ENCODE results near the gene NEDD4L. TPM values are rescaled to one million over a fixed set of nuclear protein-coding genes. Genes with fewer than 3 reads are reported as not detected.

Gene NEDD4L
- total RNA-seq, 1 donor = 31.5 TPM

DNA sequence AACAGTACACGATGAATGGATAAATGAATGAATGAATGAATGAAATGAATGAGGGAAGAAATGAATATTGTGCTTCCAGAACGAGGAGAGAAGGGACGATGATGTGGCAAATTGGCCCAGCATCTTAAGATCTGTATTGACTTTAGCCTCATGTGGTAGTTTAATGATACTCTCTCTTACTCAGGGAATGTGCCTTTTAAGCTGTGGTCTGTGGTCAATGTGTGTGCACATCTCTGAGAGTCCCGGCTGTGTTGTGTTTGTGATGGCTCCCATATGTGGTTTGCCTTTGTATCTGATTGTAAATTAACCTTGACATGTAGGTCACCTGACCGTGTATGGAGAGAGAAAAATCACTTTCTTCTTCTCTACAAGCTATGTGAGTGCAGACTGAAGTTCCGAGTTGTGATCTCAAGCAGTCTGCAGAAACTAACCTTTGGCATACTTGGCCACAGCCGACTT is 91.2 kb downstream of the NEDD4L start:
- peak; percentile 96 for DNase-seq (ENCODE audit: low read depth)
- TF ChIP-seq, protein P1, sequence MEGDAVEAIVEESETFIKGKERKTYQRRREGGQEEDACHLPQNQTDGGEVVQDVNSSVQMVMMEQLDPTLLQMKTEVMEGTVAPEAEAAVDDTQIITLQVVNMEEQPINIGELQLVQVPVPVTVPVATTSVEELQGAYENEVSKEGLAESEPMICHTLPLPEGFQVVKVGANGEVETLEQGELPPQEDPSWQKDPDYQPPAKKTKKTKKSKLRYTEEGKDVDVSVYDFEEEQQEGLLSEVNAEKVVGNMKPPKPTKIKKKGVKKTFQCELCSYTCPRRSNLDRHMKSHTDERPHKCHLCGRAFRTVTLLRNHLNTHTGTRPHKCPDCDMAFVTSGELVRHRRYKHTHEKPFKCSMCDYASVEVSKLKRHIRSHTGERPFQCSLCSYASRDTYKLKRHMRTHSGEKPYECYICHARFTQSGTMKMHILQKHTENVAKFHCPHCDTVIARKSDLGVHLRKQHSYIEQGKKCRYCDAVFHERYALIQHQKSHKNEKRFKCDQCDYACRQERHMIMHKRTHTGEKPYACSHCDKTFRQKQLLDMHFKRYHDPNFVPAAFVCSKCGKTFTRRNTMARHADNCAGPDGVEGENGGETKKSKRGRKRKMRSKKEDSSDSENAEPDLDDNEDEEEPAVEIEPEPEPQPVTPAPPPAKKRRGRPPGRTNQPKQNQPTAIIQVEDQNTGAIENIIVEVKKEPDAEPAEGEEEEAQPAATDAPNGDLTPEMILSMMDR (IDR thresholded peaks at IDR 0.05; ENCODE audit: insufficient read depth, low read depth, low read length) = no peak
- H3K4me3 ChIP-seq (ENCODE audit: low read depth, low read length) = no peak overlapping the region

- TF ChIP-seq, protein P1 (IDR thresholded peaks at IDR 0.05; ENCODE audit: insufficient read depth, low read depth, low read length) = peak; percentile 92
- H3K4me3 ChIP-seq (ENCODE audit: low read depth, low read length) = no peak overlapping the region
- peak; percentile 87 for DNase-seq (ENCODE audit: low read depth)
Measured at GRCh38 chr18:58135701-58136331, 91.8 kb downstream of the NEDD4L start.

- no peak overlapping the region for H3K4me3 ChIP-seq (ENCODE audit: low read depth, low read length)
- TF ChIP-seq, protein P1 (IDR thresholded peaks at IDR 0.05; ENCODE audit: insufficient read depth, low read depth, low read length) = no peak
- DNase-seq (ENCODE audit: low read depth) = no peak
Measured at GRCh38 chr18:58136879-58137278, 92.9 kb downstream of the NEDD4L start.

GRCh38 chr18:58139459-58140386 is 95.7 kb downstream of the NEDD4L start:
- DNase-seq (ENCODE audit: low read depth) = no peak
- TF ChIP-seq, protein P1 (IDR thresholded peaks at IDR 0.05; ENCODE audit: insufficient read depth, low read depth, low read length) = no peak
- no peak overlapping the region for H3K4me3 ChIP-seq (ENCODE audit: low read depth, low read length)

GRCh38 chr18:58140387-58141325 is 96.6 kb downstream of the NEDD4L start:
- no peak overlapping the region for H3K4me3 ChIP-seq (ENCODE audit: low read depth, low read length)
- DNase-seq (ENCODE audit: low read depth) = no peak
- TF ChIP-seq, protein P1 (IDR thresholded peaks at IDR 0.05; ENCODE audit: insufficient read depth, low read depth, low read length) = no peak

GRCh38 chr18:58143386-58143785 is 99.4 kb downstream of the NEDD4L start:
- TF ChIP-seq, protein P1 (IDR thresholded peaks at IDR 0.05; ENCODE audit: insufficient read depth, low read depth, low read length) = no peak
- no peak overlapping the region for H3K4me3 ChIP-seq (ENCODE audit: low read depth, low read length)
- DNase-seq (ENCODE audit: low read depth) = peak; percentile 98

Data from fibroblast of villous mesenchyme (primary cell).